Mucosa of stomach (tissue), 1 donor: ENCODE measurements around the gene TMEM151A.

ENCODE experiments used
- H3K27me3 ChIP-seq: one replicate; pipeline ENCODE4 v1.7.0; 2013; ENCODE audit warnings: mild to moderate bottlenecking, low read length; ENCODE audit not compliant: control insufficient read depth, insufficient read depth
- H3K36me3 ChIP-seq: one replicate; pipeline ENCODE4 v1.7.0; 2013; ENCODE audit warnings: low read length; ENCODE audit not compliant: control insufficient read depth, insufficient read depth
- H3K4me1 ChIP-seq: one replicate; pipeline ENCODE4 v1.7.0; 2013; ENCODE audit warnings: mild to moderate bottlenecking, low read length; ENCODE audit not compliant: control insufficient read depth, insufficient read depth
- H3K4me3 ChIP-seq: one replicate; pipeline ENCODE4 v1.7.0; 2013; ENCODE audit warnings: low read length
- H3K9ac ChIP-seq: one replicate; pipeline ENCODE4 v1.7.0; 2013; ENCODE audit warnings: mild to moderate bottlenecking, low read length, moderate library complexity
- H3K9me3 ChIP-seq: one replicate; pipeline ENCODE4 v1.7.0; 2013; ENCODE audit warnings: mild to moderate bottlenecking, low read length, moderate library complexity; ENCODE audit not compliant: control insufficient read depth
- donor health status: Pancreatic carcinoma.

Gene TMEM151A

GRCh38 chr11:66262191-66262590 is 29.5 kb upstream of the TMEM151A start:
- no peak overlapping the region for H3K9ac ChIP-seq
- H3K36me3 ChIP-seq: no peaks in the 10 kb centered on the region
- H3K4me3 ChIP-seq: no peak overlapping the region
- no peaks in the 10 kb centered on the region for H3K9me3 ChIP-seq
- H3K4me1 ChIP-seq: peaks cover 16% of the 10 kb centered on the region
- no peaks in the 10 kb centered on the region for H3K27me3 ChIP-seq

DNA sequence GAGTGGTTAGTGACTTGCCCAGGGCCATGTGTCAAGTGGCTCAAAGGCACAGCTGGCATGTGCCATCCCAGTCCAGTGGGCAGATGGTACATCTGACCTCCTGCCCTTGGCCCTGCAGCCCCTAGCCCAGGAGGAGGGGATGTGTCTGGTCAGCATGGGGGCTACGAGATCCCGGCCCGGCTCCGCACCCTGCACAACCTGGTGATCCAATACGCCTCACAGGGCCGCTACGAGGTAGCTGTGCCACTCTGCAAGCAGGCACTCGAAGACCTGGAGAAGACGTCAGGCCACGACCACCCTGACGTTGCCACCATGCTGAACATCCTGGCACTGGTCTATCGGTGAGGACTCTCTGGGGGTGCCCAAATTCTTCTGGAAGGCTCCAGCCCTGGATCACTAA is 29.0 kb upstream of the TMEM151A start:
- Histone ChIP-seq H3K9me3 (no peaks in the 10 kb centered on the region), H3K4me3 (no peak overlapping the region), H3K36me3 (no peaks in the 10 kb centered on the region)

DNA sequence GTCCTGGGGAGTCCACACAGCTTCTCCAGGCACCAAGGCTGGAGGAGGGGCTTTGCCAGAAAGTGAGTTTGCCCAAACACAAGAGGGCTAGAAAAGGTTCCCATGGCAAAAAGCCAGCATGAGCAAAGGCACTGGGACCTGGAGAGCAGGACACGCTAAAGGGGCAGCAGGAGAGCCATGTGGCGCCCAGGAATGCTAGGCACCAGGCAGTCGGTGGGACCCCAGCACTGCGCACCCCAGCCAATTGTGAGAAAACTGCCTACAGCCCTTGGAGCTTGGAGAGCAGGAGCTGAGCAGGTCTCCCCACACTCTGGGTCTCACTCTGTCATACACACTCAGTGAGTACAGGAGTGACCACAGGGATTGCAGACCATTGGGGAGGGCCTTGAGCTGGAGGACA is 28.5 kb upstream of the TMEM151A start:
- no peak overlapping the region for H3K9ac ChIP-seq
- H3K4me3 ChIP-seq: no peak overlapping the region
- H3K27me3 ChIP-seq: no peaks in the 10 kb centered on the region
- H3K36me3 ChIP-seq: no peaks in the 10 kb centered on the region
- no peaks in the 10 kb centered on the region for H3K9me3 ChIP-seq
- H3K4me1 ChIP-seq: peaks cover 16% of the 10 kb centered on the region

More for the DNA sequence above, 29.0 kb upstream of the TMEM151A start:
- H3K4me1 ChIP-seq: peaks cover 16% of the 10 kb centered on the region
- no peaks in the 10 kb centered on the region for H3K27me3 ChIP-seq
- H3K9ac ChIP-seq: no peak overlapping the region

DNA sequence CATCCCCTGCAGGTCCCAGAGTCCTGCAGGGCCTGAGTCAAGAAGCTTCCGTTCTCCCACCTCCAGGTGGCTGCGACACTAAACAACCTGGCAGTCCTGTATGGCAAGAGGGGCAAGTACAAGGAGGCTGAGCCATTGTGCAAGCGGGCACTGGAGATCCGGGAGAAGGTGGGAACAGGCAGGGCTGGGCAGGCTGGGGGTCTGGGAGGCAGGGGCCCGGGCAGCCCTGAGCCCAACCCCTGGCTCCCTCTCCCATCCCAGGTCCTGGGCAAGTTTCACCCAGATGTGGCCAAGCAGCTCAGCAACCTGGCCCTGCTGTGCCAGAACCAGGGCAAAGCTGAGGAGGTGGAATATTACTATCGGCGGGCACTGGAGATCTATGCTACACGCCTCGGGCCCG is 27.9 kb upstream of the TMEM151A start:
- H3K36me3 ChIP-seq: no peaks in the 10 kb centered on the region
- H3K9me3 ChIP-seq: no peaks in the 10 kb centered on the region
- no peak overlapping the region for H3K4me3 ChIP-seq
- no peaks in the 10 kb centered on the region for H3K27me3 ChIP-seq
- H3K9ac ChIP-seq: no peak overlapping the region
- H3K4me1 ChIP-seq: peaks cover 11% of the 10 kb centered on the region

DNA sequence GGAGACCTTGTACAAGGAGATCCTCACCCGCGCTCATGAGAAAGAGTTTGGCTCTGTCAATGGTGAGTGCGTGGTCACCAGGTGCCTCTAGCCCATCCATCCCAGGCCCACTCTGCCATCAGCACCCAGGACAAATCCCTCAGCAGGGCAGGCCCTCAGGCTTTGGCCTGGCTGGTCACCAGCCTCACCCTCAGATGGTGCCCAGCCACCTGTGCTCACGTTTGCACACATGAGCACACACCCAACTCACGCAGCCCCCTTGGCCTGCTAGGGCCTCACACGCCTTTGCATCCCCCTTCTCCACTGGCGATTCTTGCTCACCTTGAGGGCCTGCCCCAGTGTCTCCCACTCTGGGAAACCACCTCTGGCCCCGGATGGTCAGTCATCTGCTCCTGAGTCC is 27.3 kb upstream of the TMEM151A start:
- Histone ChIP-seq H3K27me3 (no peaks in the 10 kb centered on the region), H3K9ac (no peak overlapping the region), H3K4me1 (peaks cover 12% of the 10 kb centered on the region), H3K9me3 (no peaks in the 10 kb centered on the region), H3K4me3 (no peak overlapping the region), H3K36me3 (no peaks in the 10 kb centered on the region)

DNA sequence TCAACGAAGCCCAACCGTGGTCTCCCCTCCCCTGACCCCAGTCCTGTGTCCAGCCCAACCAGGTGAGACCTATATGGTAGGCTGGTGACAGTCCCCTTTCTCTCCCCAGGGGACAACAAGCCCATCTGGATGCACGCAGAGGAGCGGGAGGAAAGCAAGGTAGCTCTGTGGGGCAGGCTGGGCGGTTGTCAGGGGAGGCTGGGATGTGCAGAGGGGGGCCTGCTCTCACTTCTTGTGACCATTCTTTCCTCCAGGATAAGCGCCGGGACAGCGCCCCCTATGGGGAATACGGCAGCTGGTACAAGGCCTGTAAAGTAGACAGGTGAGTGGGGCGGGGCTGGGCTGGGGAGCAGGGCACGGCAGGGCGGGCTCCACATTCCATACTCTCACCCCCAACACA is 26.8 kb upstream of the TMEM151A start:
- Histone ChIP-seq H3K36me3 (no peaks in the 10 kb centered on the region), H3K9ac (no peak overlapping the region), H3K4me1 (peaks cover 17% of the 10 kb centered on the region), H3K27me3 (no peaks in the 10 kb centered on the region), H3K9me3 (no peaks in the 10 kb centered on the region), H3K4me3 (no peak overlapping the region)

- Histone ChIP-seq H3K4me1 (peaks cover 18% of the 10 kb centered on the region), H3K9me3 (no peaks in the 10 kb centered on the region), H3K27me3 (no peaks in the 10 kb centered on the region), H3K36me3 (no peaks in the 10 kb centered on the region), H3K4me3 (no peak overlapping the region), H3K9ac (no peak overlapping the region)
Observed at GRCh38 chr11:66265531-66266377, 25.9 kb upstream of the TMEM151A start.

DNA sequence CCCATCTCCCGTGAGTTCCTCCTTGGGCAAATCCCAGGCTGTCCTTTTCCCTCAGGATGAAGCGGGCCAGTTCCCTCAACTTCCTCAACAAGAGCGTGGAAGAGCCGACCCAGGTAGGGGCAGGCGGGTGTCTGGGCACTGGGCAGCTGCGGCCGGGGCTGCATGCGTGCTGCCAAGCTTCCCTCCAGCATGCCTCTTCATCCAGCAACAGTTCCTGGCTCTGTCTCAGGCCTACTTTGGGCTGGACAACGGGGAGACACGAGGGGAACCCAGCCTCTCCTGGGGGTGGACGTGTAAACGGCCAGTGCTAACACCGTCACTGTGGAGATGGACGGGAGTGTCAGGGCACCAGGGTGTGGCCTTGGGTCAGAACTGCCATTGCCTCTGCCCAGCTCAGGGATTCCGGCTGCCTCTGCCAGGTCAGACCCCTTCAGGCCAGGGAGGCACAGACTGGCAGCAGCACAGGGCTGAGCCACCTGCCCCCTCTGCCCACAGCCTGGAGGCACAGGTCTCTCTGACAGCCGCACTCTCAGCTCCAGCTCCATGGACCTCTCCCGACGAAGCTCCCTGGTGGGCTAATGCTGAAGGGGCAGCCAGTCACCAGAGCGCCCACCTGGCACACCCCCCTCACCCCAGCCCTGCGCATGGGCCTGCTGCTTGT is 25.2 kb upstream of the TMEM151A start:
- H3K9ac ChIP-seq: no peak overlapping the region
- no peaks in the 10 kb centered on the region for H3K27me3 ChIP-seq
- H3K4me1 ChIP-seq: peaks cover 18% of the 10 kb centered on the region
- no peaks in the 10 kb centered on the region for H3K36me3 ChIP-seq
- no peaks in the 10 kb centered on the region for H3K9me3 ChIP-seq
- H3K4me3 ChIP-seq: no peak overlapping the region

- no peak overlapping the region for H3K4me3 ChIP-seq
- H3K9me3 ChIP-seq: no peaks in the 10 kb centered on the region
- H3K9ac ChIP-seq: no peak overlapping the region
- H3K4me1 ChIP-seq: peaks cover 18% of the 10 kb centered on the region
- H3K27me3 ChIP-seq: no peaks in the 10 kb centered on the region
- H3K36me3 ChIP-seq: peaks cover 4% of the 10 kb centered on the region
Observed at GRCh38 chr11:66267039-66267378, 24.7 kb upstream of the TMEM151A start.

DNA sequence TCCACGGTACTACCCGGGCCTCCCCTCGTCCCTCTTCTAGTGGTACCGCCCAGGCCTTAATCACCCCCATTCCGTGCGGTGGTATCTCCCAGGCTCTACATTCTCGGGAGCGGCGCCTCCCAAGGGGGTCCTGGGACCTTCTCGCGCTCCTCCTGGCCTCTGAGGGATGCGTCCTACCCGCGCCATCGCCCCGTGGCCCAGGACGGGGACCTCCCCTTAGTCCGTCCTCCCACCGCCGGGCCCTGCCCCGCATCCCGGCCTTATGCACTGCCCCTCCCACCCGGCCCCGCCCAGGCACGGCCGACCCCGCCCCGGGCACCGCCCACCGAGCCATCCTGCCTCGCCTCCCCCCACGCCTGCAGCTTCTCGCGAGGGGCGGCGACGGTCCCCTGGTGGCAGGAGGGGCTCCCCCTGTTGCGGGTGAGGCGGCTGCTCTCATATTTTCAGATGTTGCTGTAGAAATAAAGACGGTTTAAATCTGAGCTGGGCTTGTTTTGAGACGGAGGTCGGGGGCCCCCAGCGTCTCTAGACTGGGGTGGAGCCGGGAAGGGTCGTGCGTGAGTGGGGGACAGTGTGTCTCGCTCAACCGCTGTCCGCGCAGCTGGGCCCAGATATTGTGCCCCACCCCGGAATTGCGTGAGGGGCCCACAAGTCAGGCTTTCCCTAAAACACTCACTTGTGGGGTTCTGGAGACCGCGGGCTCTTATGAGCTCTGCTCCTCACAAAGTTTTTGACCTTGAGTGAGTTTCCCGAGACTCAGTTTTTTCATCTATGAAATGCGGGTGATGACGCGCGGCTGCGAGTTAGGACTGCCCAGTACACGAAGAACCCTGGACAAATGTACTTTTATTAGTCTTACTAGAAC is 24.1 kb upstream of the TMEM151A start:
- Histone ChIP-seq H3K36me3 (peaks cover 10% of the 10 kb centered on the region), H3K4me1 (peaks cover 18% of the 10 kb centered on the region), H3K9ac (peak overlapping the region; percentile 100), H3K27me3 (no peaks in the 10 kb centered on the region), H3K4me3 (peak overlapping the region; percentile 0), H3K9me3 (no peaks in the 10 kb centered on the region)

- Histone ChIP-seq H3K27me3 (no peaks in the 10 kb centered on the region), H3K36me3 (peaks cover 18% of the 10 kb centered on the region), H3K4me3 (peak within 1 kb of the TSS; percentile 85), H3K9ac (peak within 1 kb of the TSS; percentile 100), H3K4me1 (peaks cover 18% of the 10 kb centered on the region), H3K9me3 (no peaks in the 10 kb centered on the region)
Observed at GRCh38 chr11:66268244-66268951, 23.3 kb upstream of the TMEM151A start, which contains the start of gene RAB1B. RAB1B (plus strand) TSS chr11:66268639; CDS start chr11:66268680, 41 bp downstream.
